GM19099 (cell line): ENCODE measurements around the gene GRK7.

Experiments
- POLR2A ChIP-seq: IDR thresholded peaks from 3 replicates; pipeline ENCODE4 v1.6.1; 2011; ENCODE audit warnings: low read depth; ENCODE audit not compliant: insufficient read length; ENCODE audit errors: extremely low read depth

GRK7 gene

GRCh38 chr3:141797819-141798447 lies 34.7 kb downstream of the GRK7 start:
- no peak for TF ChIP-seq POLR2A

GRCh38 chr3:141798448-141798845 lies 35.2 kb downstream of the GRK7 start:
- no peak for TF ChIP-seq POLR2A

- TF ChIP-seq POLR2A, result no peak
Measured at GRCh38 chr3:141802316-141803077, 39.3 kb downstream of the GRK7 start.

GRCh38 chr3:141804447-141804777 lies 41.2 kb downstream of the GRK7 start:
- TF ChIP-seq POLR2A, result no peak

GRCh38 chr3:141804778-141805639 lies 41.8 kb downstream of the GRK7 start:
- no peak for TF ChIP-seq POLR2A

- TF ChIP-seq POLR2A, result no peak
Measured at GRCh38 chr3:141807277-141808033, 44.2 kb downstream of the GRK7 start.

GRCh38 chr3:141808586-141808985 lies 45.4 kb downstream of the GRK7 start:
- no peak for TF ChIP-seq POLR2A

GRCh38 chr3:141810161-141810560 lies 47.0 kb downstream of the GRK7 start:
- TF ChIP-seq POLR2A, result no peak

GRCh38 chr3:141811348-141811747 lies 48.1 kb downstream of the GRK7 start:
- TF ChIP-seq POLR2A, result no peak

- TF ChIP-seq POLR2A, result no peak
Measured at GRCh38 chr3:141812084-141812483, 48.9 kb downstream of the GRK7 start.

- TF ChIP-seq POLR2A, result no peak
Measured at GRCh38 chr3:141812586-141812985, 49.4 kb downstream of the GRK7 start.
